Loucy (cell line): ENCODE measurements around the gene SH3RF3.

Experiments
- H2AFZ ChIP-seq: fragments of 200-600 bp; sonication (generic); 2 replicates; pipeline ENCODE4 v1.6.0; 2016; ENCODE audit warnings: antibody characterized with exemption, mild to moderate bottlenecking, low read length, moderate library complexity
- H3F3A ChIP-seq: fragments of 200-600 bp; 2 replicates; pipeline ENCODE4 v1.6.0; 2016; ENCODE audit warnings: antibody characterized with exemption, low read depth, mild to moderate bottlenecking
- H3K27me3 ChIP-seq: fragments of 200-600 bp; sonication (generic); 2 replicates; pipeline ENCODE4 v1.6.1; 2014; ENCODE audit warnings: low read length, mild to moderate bottlenecking; ENCODE audit not compliant: insufficient read depth, poor library complexity, severe bottlenecking
- H3K36me3 ChIP-seq: fragments of 200-600 bp; sonication (generic); 2 replicates; pipeline ENCODE4 v1.6.1; 2016; ENCODE audit warnings: low read length; ENCODE audit not compliant: insufficient read depth
- H3K4me1 ChIP-seq: fragments of 200-600 bp; sonication (generic); 2 replicates; pipeline ENCODE4 v1.5.1; 2014; ENCODE audit warnings: low read length, mild to moderate bottlenecking; ENCODE audit not compliant: insufficient read depth, poor library complexity, severe bottlenecking
- H3K4me2 ChIP-seq: fragments of 200-600 bp; sonication (generic); 2 replicates; pipeline ENCODE4 v1.6.0; 2014; ENCODE audit warnings: antibody characterized with exemption, low read length, low read depth, mild to moderate bottlenecking; ENCODE audit not compliant: poor library complexity, severe bottlenecking
- H3K4me3 ChIP-seq: fragments of 200-600 bp; sonication (generic); 2 replicates; pipeline ENCODE4 v1.5.1; 2014; ENCODE audit warnings: low read length, mild to moderate bottlenecking, mixed read lengths; ENCODE audit not compliant: poor library complexity, severe bottlenecking
- H3K79me2 ChIP-seq: fragments of 200-600 bp; sonication (generic); 2 replicates; pipeline ENCODE4 v1.6.1; 2014; ENCODE audit warnings: low read length; ENCODE audit not compliant: insufficient read depth
- H3K9ac ChIP-seq: fragments of 200-600 bp; sonication (generic); 2 replicates; pipeline ENCODE4 v1.6.0; 2014; ENCODE audit warnings: mild to moderate bottlenecking, low read depth, low read length, moderate library complexity; ENCODE audit not compliant: poor library complexity, severe bottlenecking
- H3K9me2 ChIP-seq: fragments of 200-600 bp; sonication (generic); replicated peaks from 2 replicates; pipeline ENCODE4 v1.6.1; 2016; ENCODE audit warnings: low read depth, low read length, mixed read lengths
- H3K9me3 ChIP-seq: fragments of 200-600 bp; sonication (generic); 2 replicates; pipeline ENCODE4 v1.6.1; 2014; ENCODE audit warnings: mild to moderate bottlenecking, antibody characterized with exemption, low read length, low read depth; ENCODE audit not compliant: insufficient read depth
- H4K20me1 ChIP-seq: fragments of 200-600 bp; sonication (generic); 2 replicates; pipeline ENCODE4 v1.6.0; 2014; ENCODE audit warnings: antibody characterized with exemption, low read length, mild to moderate bottlenecking; ENCODE audit not compliant: insufficient read depth, poor library complexity, severe bottlenecking
- CTCF ChIP-seq: fragments of 200-600 bp; sonication (generic); conservative IDR thresholded peaks from 2 replicates; pipeline ENCODE4 v1.5.1; 2014; ENCODE audit warnings: mild to moderate bottlenecking, antibody characterized with exemption, low read length
- EZH2phosphoT487 ChIP-seq: fragments of 200-600 bp; IDR thresholded peaks from 2 replicates; pipeline ENCODE4 v1.6.1; 2018; ENCODE audit warnings: antibody characterized with exemption, mild to moderate bottlenecking, moderate library complexity, borderline replicate concordance

SH3RF3 gene

GRCh38 chr2:109433486-109433885 is 304.5 kb downstream of the SH3RF3 start:
- H3K9me2 ChIP-seq = no peaks in the 10 kb centered on the region
- no peaks in the 10 kb centered on the region for H3K36me3 ChIP-seq
- H3K4me3 ChIP-seq = no peak overlapping the region
- no peak for TF ChIP-seq EZH2phosphoT487
- TF ChIP-seq CTCF = no peak
- H4K20me1 ChIP-seq = no peaks in the 10 kb centered on the region
- H3F3A ChIP-seq = no peaks in the 10 kb centered on the region
- peaks cover 13% of the 10 kb centered on the region for H3K4me1 ChIP-seq
- H3K9me3 ChIP-seq = no peaks in the 10 kb centered on the region
- H3K79me2 ChIP-seq = no peaks in the 10 kb centered on the region
- no peaks in the 10 kb centered on the region for H3K27me3 ChIP-seq
- no peak overlapping the region for H3K4me2 ChIP-seq
- H3K9ac ChIP-seq = no peak overlapping the region
- H2AFZ ChIP-seq = no peak overlapping the region

DNA sequence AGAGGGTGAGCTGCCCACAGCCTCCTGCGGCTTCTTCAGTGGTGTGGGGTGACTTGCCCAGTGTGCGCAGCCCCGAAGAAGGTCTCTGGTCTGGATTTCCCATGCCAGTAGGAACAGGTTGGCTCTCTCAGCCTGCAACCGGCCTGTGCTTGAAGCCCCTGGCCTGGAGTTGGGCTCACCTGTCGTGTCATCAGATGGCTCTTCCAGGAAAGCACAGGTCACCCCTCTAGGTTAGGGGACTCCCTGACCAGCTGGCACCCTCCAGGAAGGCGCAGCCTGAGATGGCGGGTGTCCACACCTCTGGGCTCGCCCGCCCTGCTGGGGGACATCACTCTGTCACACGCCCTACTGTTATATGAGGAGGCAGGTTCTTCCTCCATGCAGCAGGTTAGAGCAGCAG is 304.9 kb downstream of the SH3RF3 start:
- no peaks in the 10 kb centered on the region for H3K36me3 ChIP-seq
- no peak overlapping the region for H2AFZ ChIP-seq
- H3K4me3 ChIP-seq = no peak overlapping the region
- no peak overlapping the region for H3K9ac ChIP-seq
- no peak overlapping the region for H3K4me2 ChIP-seq
- peaks cover 13% of the 10 kb centered on the region for H3K4me1 ChIP-seq
- no peaks in the 10 kb centered on the region for H3K79me2 ChIP-seq
- no peaks in the 10 kb centered on the region for H3K9me2 ChIP-seq
- H3K9me3 ChIP-seq = no peaks in the 10 kb centered on the region
- H3F3A ChIP-seq = no peaks in the 10 kb centered on the region
- H3K27me3 ChIP-seq = no peaks in the 10 kb centered on the region
- no peak for TF ChIP-seq EZH2phosphoT487
- TF ChIP-seq CTCF = no peak
- H4K20me1 ChIP-seq = no peaks in the 10 kb centered on the region

GRCh38 chr2:109434351-109434750 is 305.3 kb downstream of the SH3RF3 start:
- Histone ChIP-seq H3K36me3 (no peaks in the 10 kb centered on the region), H3K4me3 (no peak overlapping the region), H2AFZ (no peak overlapping the region), H4K20me1 (no peaks in the 10 kb centered on the region), H3K9me3 (no peaks in the 10 kb centered on the region), H3K27me3 (no peaks in the 10 kb centered on the region), H3K79me2 (no peaks in the 10 kb centered on the region), H3K4me1 (peaks cover 13% of the 10 kb centered on the region), H3F3A (no peaks in the 10 kb centered on the region), H3K9me2 (no peaks in the 10 kb centered on the region), H3K4me2 (no peak overlapping the region), H3K9ac (no peak overlapping the region)
- no peak for TF ChIP-seq CTCF
- TF ChIP-seq EZH2phosphoT487 = no peak
